HEK293 (cell line): Measurements from ENCODE around the gene TBC1D24.
A peak's percentile ranks its signal among the peaks of the same experiment; 100 is the strongest.

Experiments used
- GLIS2 ChIP-seq: fragments of 450-650 bp; formaldehyde crosslinking; IDR thresholded peaks from 2 replicates; pipeline ENCODE4 v1.5.1; 2016; ENCODE audit warnings: missing biosample characterization, missing genetic modification characterization
- HOXD13 ChIP-seq: sonication (generic); formaldehyde crosslinking; IDR thresholded peaks from 2 replicates; pipeline ENCODE4 v1.8.0; 2022; ENCODE audit warnings: missing genetic modification reagents, borderline replicate concordance
- SP2 ChIP-seq: fragments of 450-650 bp; formaldehyde crosslinking; IDR thresholded peaks from 2 replicates; pipeline ENCODE4 v1.5.1; 2016; ENCODE audit warnings: missing biosample characterization, missing genetic modification characterization
- ZBTB1 ChIP-seq: fragments of 450-650 bp; formaldehyde crosslinking; IDR thresholded peaks from 2 replicates; pipeline ENCODE4 v1.5.1; 2016; ENCODE audit warnings: missing biosample characterization, missing genetic modification characterization
- ZBTB48 ChIP-seq: fragments of 450-650 bp; formaldehyde crosslinking; IDR thresholded peaks from 2 replicates; pipeline ENCODE4 v1.5.1; 2016; ENCODE audit warnings: missing biosample characterization, missing genetic modification characterization
- ZFP37 ChIP-seq: fragments of 450-650 bp; formaldehyde crosslinking; IDR thresholded peaks from 2 replicates; pipeline ENCODE4 v1.5.1; 2016; ENCODE audit warnings: missing biosample characterization, missing genetic modification characterization
- ZNF146 ChIP-seq: fragments of 450-650 bp; formaldehyde crosslinking; IDR thresholded peaks from 2 replicates; pipeline ENCODE4 v1.5.1; 2016; ENCODE audit warnings: missing biosample characterization, missing genetic modification characterization
- ZNF157 ChIP-seq: fragments of 450-650 bp; formaldehyde crosslinking; IDR thresholded peaks from 2 replicates; pipeline ENCODE4 v1.5.1; 2016; ENCODE audit warnings: missing biosample characterization, missing genetic modification characterization
- ZNF221 ChIP-seq: fragments of 450-650 bp; formaldehyde crosslinking; IDR thresholded peaks from 2 replicates; pipeline ENCODE4 v1.5.1; 2017; ENCODE audit warnings: missing biosample characterization, missing genetic modification characterization, borderline replicate concordance
- ZNF248 ChIP-seq: fragments of 450-650 bp; formaldehyde crosslinking; IDR thresholded peaks from 2 replicates; pipeline ENCODE4 v1.5.1; 2017; ENCODE audit warnings: missing biosample characterization, missing genetic modification characterization
- ZNF324 ChIP-seq: fragments of 450-650 bp; formaldehyde crosslinking; IDR thresholded peaks from 2 replicates; pipeline ENCODE4 v1.5.1; 2016; ENCODE audit warnings: missing biosample characterization, missing genetic modification characterization
- ZNF529 ChIP-seq: fragments of 450-650 bp; formaldehyde crosslinking; IDR thresholded peaks from 2 replicates; pipeline ENCODE4 v1.5.1; 2017; ENCODE audit warnings: missing genetic modification characterization, missing biosample characterization; ENCODE audit not compliant: insufficient replicate concordance
- ZNF555 ChIP-seq: fragments of 450-650 bp; formaldehyde crosslinking; conservative IDR thresholded peaks from 2 replicates; pipeline ENCODE4 v1.5.1; 2017; ENCODE audit warnings: missing biosample characterization, mild to moderate bottlenecking, missing genetic modification characterization, inconsistent platforms
- ZNF561 ChIP-seq: fragments of 450-650 bp; IDR thresholded peaks from 2 replicates; pipeline ENCODE4 v1.5.1; 2018; ENCODE audit warnings: missing biosample characterization, missing genetic modification characterization, borderline replicate concordance
- ZNF585B ChIP-seq: fragments of 450-650 bp; formaldehyde crosslinking; IDR thresholded peaks from 2 replicates; pipeline ENCODE4 v1.5.1; 2016; ENCODE audit warnings: missing biosample characterization, missing genetic modification characterization
- ZNF623 ChIP-seq: fragments of 450-650 bp; formaldehyde crosslinking; IDR thresholded peaks from 2 replicates; pipeline ENCODE4 v1.5.1; 2016; ENCODE audit warnings: missing biosample characterization, missing genetic modification characterization
- ZNF654 ChIP-seq: fragments of 450-650 bp; formaldehyde crosslinking; IDR thresholded peaks from 2 replicates; pipeline ENCODE4 v1.5.1; 2016; ENCODE audit warnings: low read depth, missing biosample characterization, missing genetic modification characterization
- ZNF76 ChIP-seq: fragments of 450-650 bp; formaldehyde crosslinking; IDR thresholded peaks from 2 replicates; pipeline ENCODE4; 2016; ENCODE audit warnings: low read depth, missing biosample characterization, missing genetic modification characterization, borderline replicate concordance
- ZNF791 ChIP-seq: fragments of 450-650 bp; formaldehyde crosslinking; IDR thresholded peaks from 2 replicates; pipeline ENCODE4 v1.5.1; 2016; ENCODE audit warnings: missing biosample characterization, missing genetic modification characterization
- ZNF830 ChIP-seq: fragments of 450-650 bp; IDR thresholded peaks from 2 replicates; pipeline ENCODE4 v1.5.0; 2018; ENCODE audit warnings: missing biosample characterization, missing genetic modification characterization, low read depth, mild to moderate bottlenecking, moderate library complexity
- ZSCAN30 ChIP-seq: fragments of 450-650 bp; IDR thresholded peaks from 2 replicates; pipeline ENCODE4 v1.5.1; 2018; ENCODE audit warnings: missing biosample characterization, mild to moderate bottlenecking, missing genetic modification characterization, moderate library complexity
- ZXDB ChIP-seq: fragments of 450-650 bp; formaldehyde crosslinking; IDR thresholded peaks from 2 replicates; pipeline ENCODE4 v1.5.1; 2016; ENCODE audit warnings: missing biosample characterization, missing genetic modification characterization
- TF ChIP-seq, protein P1 (sequence below): fragments of 450-650 bp; formaldehyde crosslinking; IDR thresholded peaks from 2 replicates; pipeline ENCODE4 v1.5.1; 2017; ENCODE audit warnings: missing biosample characterization, missing genetic modification characterization
- TF ChIP-seq, protein P2 (sequence below): fragments of 450-650 bp; formaldehyde crosslinking; IDR thresholded peaks from 2 replicates; pipeline ENCODE4 v1.5.1; 2016; ENCODE audit warnings: missing biosample characterization, missing genetic modification characterization, low read depth
- TF ChIP-seq, protein P3 (sequence below): fragments of 450-650 bp; formaldehyde crosslinking; conservative IDR thresholded peaks from 2 replicates; pipeline ENCODE4 v1.5.1; 2016; ENCODE audit warnings: low read depth, missing biosample characterization, missing genetic modification characterization
- TF ChIP-seq, protein P4 (sequence below): fragments of 450-650 bp; formaldehyde crosslinking; IDR thresholded peaks from 2 replicates; pipeline ENCODE4 v1.5.1; 2016; ENCODE audit warnings: missing biosample characterization, missing genetic modification characterization
- TF ChIP-seq, protein P5 (sequence below): fragments of 450-650 bp; formaldehyde crosslinking; IDR thresholded peaks from 2 replicates; pipeline ENCODE4 v1.5.1; 2016; ENCODE audit warnings: missing biosample characterization, missing genetic modification characterization

TBC1D24 gene

DNA sequence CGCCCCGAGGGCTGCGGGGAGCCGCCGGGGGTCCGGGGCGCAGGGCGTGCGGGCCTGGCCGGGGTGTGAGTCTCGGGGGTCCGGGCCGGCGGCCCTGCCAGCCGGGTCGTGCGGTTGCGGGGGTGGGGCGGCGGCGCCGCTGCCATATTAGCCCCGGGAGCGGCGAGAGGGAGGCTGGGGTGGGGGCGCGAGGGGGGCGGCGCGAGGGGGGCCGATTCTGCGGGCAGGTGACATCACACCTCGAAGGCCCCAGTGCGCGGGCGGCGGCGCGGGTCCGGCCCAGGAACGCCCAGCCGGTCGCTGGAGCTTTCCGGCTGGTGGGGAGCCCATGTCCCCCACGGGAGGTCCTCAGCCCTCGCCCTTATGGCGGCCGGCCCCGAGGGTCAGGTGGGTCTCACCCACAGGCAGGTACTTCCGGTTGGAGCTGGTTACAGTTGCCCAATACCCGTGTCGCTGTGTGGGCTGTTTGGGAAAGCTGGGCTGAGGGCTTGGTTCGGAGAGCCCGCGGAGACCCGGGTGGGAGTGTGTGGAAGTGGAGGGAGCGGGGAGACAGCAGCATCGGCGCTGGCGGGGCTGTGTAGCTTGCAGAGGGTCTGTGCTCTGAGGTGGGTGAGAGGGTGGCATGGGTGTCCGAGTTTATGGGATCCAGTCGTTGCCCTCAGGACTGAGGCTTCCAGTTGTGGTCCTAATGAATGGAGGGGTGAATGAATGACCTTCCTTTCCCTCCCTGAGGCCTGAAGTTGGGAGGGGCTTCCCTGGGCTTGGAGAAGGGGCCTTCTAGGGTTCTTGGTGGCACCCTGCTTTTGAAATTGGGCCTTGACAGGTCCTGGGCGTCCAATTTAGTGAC is 39.6 kb downstream of the TBC1D24 start (continued):
- peak; percentile 62 for TF ChIP-seq SP2 (tag by site-specific recombination)
- TF ChIP-seq ZNF529 (tag by site-specific recombination) = no peak
- TF ChIP-seq, protein P1, sequence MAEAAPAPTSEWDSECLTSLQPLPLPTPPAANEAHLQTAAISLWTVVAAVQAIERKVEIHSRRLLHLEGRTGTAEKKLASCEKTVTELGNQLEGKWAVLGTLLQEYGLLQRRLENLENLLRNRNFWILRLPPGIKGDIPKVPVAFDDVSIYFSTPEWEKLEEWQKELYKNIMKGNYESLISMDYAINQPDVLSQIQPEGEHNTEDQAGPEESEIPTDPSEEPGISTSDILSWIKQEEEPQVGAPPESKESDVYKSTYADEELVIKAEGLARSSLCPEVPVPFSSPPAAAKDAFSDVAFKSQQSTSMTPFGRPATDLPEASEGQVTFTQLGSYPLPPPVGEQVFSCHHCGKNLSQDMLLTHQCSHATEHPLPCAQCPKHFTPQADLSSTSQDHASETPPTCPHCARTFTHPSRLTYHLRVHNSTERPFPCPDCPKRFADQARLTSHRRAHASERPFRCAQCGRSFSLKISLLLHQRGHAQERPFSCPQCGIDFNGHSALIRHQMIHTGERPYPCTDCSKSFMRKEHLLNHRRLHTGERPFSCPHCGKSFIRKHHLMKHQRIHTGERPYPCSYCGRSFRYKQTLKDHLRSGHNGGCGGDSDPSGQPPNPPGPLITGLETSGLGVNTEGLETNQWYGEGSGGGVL (tag by site-specific recombination) = peak; percentile 16; the same call in 1 of the 2 replicates
- TF ChIP-seq ZXDB (tag by site-specific recombination) = peak; percentile 77
- TF ChIP-seq ZNF146 (tag by site-specific recombination) = no peak
- TF ChIP-seq, protein P2, sequence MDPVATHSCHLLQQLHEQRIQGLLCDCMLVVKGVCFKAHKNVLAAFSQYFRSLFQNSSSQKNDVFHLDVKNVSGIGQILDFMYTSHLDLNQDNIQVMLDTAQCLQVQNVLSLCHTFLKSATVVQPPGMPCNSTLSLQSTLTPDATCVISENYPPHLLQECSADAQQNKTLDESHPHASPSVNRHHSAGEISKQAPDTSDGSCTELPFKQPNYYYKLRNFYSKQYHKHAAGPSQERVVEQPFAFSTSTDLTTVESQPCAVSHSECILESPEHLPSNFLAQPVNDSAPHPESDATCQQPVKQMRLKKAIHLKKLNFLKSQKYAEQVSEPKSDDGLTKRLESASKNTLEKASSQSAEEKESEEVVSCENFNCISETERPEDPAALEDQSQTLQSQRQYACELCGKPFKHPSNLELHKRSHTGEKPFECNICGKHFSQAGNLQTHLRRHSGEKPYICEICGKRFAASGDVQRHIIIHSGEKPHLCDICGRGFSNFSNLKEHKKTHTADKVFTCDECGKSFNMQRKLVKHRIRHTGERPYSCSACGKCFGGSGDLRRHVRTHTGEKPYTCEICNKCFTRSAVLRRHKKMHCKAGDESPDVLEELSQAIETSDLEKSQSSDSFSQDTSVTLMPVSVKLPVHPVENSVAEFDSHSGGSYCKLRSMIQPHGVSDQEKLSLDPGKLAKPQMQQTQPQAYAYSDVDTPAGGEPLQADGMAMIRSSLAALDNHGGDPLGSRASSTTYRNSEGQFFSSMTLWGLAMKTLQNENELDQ = no peak
- TF ChIP-seq ZNF76 (tag by site-specific recombination) = no peak
- TF ChIP-seq ZNF654 = no peak
- no peak for TF ChIP-seq ZSCAN30
- TF ChIP-seq ZNF157 (tag by site-specific recombination) = no peak
- TF ChIP-seq ZNF221 (tag by site-specific recombination) = no peak
- no peak for TF ChIP-seq HOXD13 (CRISPR knock-in tag)
- no peak for TF ChIP-seq ZBTB48
- TF ChIP-seq, protein P3, sequence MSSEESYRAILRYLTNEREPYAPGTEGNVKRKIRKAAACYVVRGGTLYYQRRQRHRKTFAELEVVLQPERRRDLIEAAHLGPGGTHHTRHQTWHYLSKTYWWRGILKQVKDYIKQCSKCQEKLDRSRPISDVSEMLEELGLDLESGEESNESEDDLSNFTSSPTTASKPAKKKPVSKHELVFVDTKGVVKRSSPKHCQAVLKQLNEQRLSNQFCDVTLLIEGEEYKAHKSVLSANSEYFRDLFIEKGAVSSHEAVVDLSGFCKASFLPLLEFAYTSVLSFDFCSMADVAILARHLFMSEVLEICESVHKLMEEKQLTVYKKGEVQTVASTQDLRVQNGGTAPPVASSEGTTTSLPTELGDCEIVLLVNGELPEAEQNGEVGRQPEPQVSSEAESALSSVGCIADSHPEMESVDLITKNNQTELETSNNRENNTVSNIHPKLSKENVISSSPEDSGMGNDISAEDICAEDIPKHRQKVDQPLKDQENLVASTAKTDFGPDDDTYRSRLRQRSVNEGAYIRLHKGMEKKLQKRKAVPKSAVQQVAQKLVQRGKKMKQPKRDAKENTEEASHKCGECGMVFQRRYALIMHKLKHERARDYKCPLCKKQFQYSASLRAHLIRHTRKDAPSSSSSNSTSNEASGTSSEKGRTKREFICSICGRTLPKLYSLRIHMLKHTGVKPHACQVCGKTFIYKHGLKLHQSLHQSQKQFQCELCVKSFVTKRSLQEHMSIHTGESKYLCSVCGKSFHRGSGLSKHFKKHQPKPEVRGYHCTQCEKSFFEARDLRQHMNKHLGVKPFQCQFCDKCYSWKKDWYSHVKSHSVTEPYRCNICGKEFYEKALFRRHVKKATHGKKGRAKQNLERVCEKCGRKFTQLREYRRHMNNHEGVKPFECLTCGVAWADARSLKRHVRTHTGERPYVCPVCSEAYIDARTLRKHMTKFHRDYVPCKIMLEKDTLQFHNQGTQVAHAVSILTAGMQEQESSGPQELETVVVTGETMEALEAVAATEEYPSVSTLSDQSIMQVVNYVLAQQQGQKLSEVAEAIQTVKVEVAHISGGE = peak; percentile 31; the same call in 1 of the 2 replicates
- no peak for TF ChIP-seq ZNF791 (tag by site-specific recombination)
- TF ChIP-seq, protein P4, sequence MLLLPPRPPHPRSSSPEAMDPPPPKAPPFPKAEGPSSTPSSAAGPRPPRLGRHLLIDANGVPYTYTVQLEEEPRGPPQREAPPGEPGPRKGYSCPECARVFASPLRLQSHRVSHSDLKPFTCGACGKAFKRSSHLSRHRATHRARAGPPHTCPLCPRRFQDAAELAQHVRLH = no peak
- no peak for TF ChIP-seq ZBTB1 (tag by site-specific recombination)
- TF ChIP-seq ZNF585B (tag by site-specific recombination) = no peak
- TF ChIP-seq, protein P5, sequence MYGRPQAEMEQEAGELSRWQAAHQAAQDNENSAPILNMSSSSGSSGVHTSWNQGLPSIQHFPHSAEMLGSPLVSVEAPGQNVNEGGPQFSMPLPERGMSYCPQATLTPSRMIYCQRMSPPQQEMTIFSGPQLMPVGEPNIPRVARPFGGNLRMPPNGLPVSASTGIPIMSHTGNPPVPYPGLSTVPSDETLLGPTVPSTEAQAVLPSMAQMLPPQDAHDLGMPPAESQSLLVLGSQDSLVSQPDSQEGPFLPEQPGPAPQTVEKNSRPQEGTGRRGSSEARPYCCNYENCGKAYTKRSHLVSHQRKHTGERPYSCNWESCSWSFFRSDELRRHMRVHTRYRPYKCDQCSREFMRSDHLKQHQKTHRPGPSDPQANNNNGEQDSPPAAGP (tag by site-specific recombination) = 0 out of 2 replicates have a peak, but pooled peaks have one; percentile 14
- TF ChIP-seq GLIS2 (tag by site-specific recombination) = peak; percentile 44; the same call in 1 of the 2 replicates
- no peak for TF ChIP-seq ZFP37 (tag by site-specific recombination)
- no peak for TF ChIP-seq ZNF623
- TF ChIP-seq ZNF555 (tag by site-specific recombination) = no peak
- TF ChIP-seq ZNF830 = no peak
- TF ChIP-seq ZNF324 = no peak
- no peak for TF ChIP-seq ZNF248
- no peak for TF ChIP-seq ZNF561
